Measurements from ENCODE around the gene GPR162. TPM values are rescaled to one million over a fixed set of nuclear protein-coding genes. Genes with fewer than 3 reads are reported as not detected.
A peak's percentile ranks its signal among the peaks of the same experiment; 100 is the strongest.

Gene GPR162
- total RNA-seq, 1 donor from 2014 or later = 0.29 TPM

DNA sequence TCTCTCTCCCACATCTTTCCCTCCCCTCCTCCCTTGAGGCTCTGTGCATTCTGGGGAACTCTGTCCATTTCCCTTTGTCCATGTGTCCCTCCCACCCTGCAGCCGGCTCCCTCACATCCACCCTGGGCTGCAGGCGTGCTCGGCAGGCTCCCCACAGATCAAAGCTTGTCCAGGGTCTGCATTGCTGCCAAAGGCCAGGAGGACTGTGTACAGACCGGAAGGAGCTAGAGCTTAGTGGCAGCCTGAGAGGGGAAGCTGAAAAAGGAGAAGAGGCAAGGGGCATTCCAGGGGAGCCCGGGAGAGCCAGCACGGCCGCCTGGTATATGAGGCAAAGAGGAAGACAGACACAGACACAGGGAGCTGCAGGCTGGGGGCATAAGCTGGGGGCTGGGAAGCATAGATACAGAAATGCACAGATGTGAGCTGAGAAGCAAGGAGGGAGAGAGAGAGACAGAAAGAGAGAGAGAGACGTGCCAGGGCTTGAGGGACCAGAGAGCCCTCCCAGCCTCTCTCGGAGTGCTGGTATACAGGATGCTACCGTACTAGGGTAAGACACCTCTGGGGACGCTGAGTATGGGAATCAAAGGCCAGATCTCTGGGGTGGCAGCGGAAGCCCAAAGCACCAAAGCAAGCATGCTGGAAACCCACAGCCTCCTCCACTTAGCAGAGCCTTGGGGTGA, 29.0 kb upstream of the GPR162 start:
- intact Hi-C loops (cut with micrococcal nuclease) = loop anchor here (1.0 to 10.0 kb wide), 4 partner anchors 33 to 298 kb away; partner anchors contain the start of genes COPS7A, MRPL51, NCAPD2 and TPI1
- DNase-seq (ENCODE audit: low spot score) = peak; percentile 40
- Mint-ChIP-seq H3K4me3 (peak overlapping the region; percentile 94), H3K36me3 (ENCODE audit: low read depth) (peaks cover 45% of the 10 kb centered on the region), H3K9me3 (no peaks in the 10 kb centered on the region), H3K27ac (peak overlapping the region; percentile 87), H3K27me3 (ENCODE audit: insufficient read depth) (no peaks in the 10 kb centered on the region), H3K4me1 (ENCODE audit: low read depth) (peaks cover 65% of the 10 kb centered on the region)

DNA sequence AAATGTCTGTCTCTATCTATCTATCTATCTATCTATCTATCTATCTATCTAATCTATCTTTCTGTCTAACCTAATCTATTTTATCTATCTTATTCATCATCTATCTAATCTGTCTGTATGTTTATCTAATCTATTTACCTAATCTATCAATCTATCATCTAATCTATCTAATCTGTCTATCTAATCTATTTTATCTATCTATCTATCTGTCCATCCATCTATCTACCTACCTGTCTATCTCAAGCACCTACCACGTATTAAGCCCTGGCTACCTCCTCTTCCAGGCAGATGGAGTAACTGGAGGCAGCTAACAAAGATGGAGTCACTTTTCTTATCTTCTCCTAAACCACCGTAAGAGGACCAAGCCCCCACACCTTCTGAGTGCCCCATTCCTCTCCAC, 26.5 kb upstream of the GPR162 start:
- H3K9me3 Mint-ChIP-seq = no peaks in the 10 kb centered on the region
- no peak for DNase-seq (ENCODE audit: low spot score)
- intact Hi-C loops (cut with micrococcal nuclease) = loop anchor here (10.0 kb wide), 1 partner anchor 300 kb away; the partner anchor contains the start of genes MRPL51 and NCAPD2
- no peak overlapping the region for H3K27ac Mint-ChIP-seq
- no peak overlapping the region for H3K4me3 Mint-ChIP-seq
- H3K36me3 Mint-ChIP-seq (ENCODE audit: low read depth) = peaks cover 58% of the 10 kb centered on the region
- H3K27me3 Mint-ChIP-seq (ENCODE audit: insufficient read depth) = no peaks in the 10 kb centered on the region
- peaks cover 64% of the 10 kb centered on the region for H3K4me1 Mint-ChIP-seq (ENCODE audit: low read depth)

DNA sequence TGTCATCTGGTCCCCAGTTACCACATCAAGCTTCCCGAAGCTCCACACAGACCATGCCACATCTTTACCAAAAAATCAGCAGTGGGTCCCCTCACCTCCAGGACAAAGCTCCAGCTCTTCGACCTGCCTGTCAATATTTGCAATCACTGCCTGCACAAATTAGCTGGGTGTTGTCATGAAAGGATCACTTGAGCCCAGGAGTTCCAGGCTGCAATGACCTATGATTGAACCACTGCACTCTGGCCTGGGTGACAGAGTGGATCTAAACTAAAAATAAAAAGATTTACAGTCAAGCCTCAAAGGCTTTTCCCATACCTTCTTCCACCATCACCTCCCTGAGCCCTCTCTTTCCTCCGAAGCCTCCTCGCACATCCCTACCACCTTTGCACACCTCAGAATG, 25.0 kb upstream of the GPR162 start:
- Mint-ChIP-seq H3K27ac (no peak overlapping the region), H3K36me3 (ENCODE audit: low read depth) (peaks cover 55% of the 10 kb centered on the region), H3K9me3 (no peaks in the 10 kb centered on the region), H3K27me3 (ENCODE audit: insufficient read depth) (no peaks in the 10 kb centered on the region), H3K4me3 (no peak overlapping the region), H3K4me1 (ENCODE audit: low read depth) (peaks cover 59% of the 10 kb centered on the region)
- DNase-seq (ENCODE audit: low spot score) = no peak
- intact Hi-C loops (cut with micrococcal nuclease) = loop anchor here (10.0 kb wide), 1 partner anchor 302 kb away; the partner anchor contains the start of genes MRPL51 and NCAPD2

DNA sequence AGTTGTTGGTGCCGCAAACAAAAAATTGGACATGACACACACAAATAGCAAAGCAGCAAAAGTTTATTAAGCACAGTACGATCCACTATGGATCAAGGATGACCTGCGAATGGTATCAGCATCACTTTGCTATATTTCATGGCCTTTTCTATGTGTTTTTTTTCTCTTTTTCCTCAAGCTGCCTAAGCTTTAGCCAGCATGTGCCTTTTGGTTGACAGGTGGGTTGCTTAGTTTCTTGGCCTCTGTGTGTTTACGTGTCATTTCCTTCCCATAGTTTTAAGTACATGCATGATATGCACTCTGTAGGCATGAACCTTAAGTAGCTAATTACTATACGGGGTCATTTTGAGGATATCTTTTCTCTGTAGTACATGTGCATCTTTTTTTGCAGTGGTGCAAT, 22.5 kb upstream of the GPR162 start:
- no peak overlapping the region for H3K27ac Mint-ChIP-seq
- no peaks in the 10 kb centered on the region for H3K27me3 Mint-ChIP-seq (ENCODE audit: insufficient read depth)
- H3K36me3 Mint-ChIP-seq (ENCODE audit: low read depth) = peaks cover 51% of the 10 kb centered on the region
- H3K9me3 Mint-ChIP-seq = no peaks in the 10 kb centered on the region
- intact Hi-C loops (cut with micrococcal nuclease) = loop anchor here (10.0 kb wide), 1 partner anchor 304 kb away; the partner anchor contains the start of genes MRPL51 and NCAPD2
- peaks cover 36% of the 10 kb centered on the region for H3K4me1 Mint-ChIP-seq (ENCODE audit: low read depth)
- no peak for DNase-seq (ENCODE audit: low spot score)
- no peak overlapping the region for H3K4me3 Mint-ChIP-seq

DNA sequence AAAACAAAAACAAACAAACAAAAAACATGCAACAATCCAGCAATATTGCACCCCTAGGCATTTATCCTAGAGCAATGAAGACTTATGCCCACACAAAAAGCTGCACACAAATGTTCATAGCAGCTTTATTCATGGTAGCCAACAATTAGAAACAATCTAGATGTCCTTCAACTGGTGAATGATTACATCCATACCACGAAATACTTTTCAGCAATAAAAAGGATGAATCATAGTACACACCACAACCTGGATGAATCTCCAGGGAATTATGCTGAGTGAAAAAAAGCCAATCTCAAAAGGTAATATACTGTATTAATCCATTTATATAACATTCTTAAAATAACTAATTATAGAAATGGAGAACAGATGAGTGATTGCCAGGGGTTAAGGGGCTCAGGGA, 14.5 kb upstream of the GPR162 start:
- Mint-ChIP-seq H3K27ac (no peak overlapping the region), H3K36me3 (ENCODE audit: low read depth) (peaks cover 34% of the 10 kb centered on the region), H3K27me3 (ENCODE audit: insufficient read depth) (no peaks in the 10 kb centered on the region), H3K4me1 (ENCODE audit: low read depth) (peaks cover 26% of the 10 kb centered on the region), H3K9me3 (no peaks in the 10 kb centered on the region), H3K4me3 (no peak overlapping the region)
- no peak for DNase-seq (ENCODE audit: low spot score)
- intact Hi-C loops (cut with micrococcal nuclease) = no loop called here

DNA sequence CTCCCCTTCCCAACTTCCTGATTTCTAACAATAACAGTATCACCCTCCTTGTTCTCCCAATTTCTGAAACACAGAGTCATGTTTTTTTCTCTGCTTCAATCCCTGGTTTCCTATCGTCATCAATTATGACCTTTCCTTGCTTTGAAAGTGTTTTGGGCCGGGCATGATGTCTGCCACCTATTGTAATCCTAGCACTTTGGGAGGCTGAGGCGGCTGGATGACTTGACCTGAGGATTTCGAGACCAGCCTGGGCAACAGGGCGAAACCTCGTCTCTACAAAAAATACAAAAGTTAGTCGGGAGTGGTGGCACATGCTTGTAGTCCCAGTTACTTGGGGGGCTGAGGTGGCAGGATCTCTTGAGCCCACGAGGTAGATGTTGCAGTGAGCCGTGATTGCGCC, 12.6 kb upstream of the GPR162 start:
- Mint-ChIP-seq H3K27me3 (ENCODE audit: insufficient read depth) (no peaks in the 10 kb centered on the region), H3K27ac (no peak overlapping the region), H3K4me1 (ENCODE audit: low read depth) (peaks cover 26% of the 10 kb centered on the region), H3K4me3 (no peak overlapping the region), H3K9me3 (no peaks in the 10 kb centered on the region), H3K36me3 (ENCODE audit: low read depth) (peaks cover 36% of the 10 kb centered on the region)
- DNase-seq (ENCODE audit: low spot score) = no peak
- intact Hi-C loops (cut with micrococcal nuclease) = no loop called here

DNA sequence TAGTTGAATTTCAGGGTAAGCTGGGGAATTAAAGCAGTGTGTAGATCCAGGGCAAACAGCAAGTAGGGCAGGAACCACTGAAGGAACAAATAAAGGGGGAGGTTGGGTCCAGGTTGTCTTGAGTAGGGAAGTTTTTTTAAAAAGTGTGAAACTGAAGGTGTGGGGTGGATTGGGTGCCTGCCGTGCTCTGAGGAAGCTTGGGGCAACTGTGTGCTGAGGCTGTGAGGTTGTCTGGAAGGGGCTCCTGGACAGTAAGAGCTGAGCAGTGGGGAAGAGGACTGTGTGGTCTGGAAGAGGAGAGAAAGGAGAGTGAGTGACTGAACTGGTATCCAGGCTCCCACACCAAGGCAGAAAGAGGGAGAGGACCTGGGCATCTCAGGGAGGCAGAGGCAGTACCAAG, 10.9 kb upstream of the GPR162 start:
- intact Hi-C loops (cut with micrococcal nuclease) = no loop called here
- Mint-ChIP-seq H3K9me3 (no peaks in the 10 kb centered on the region), H3K4me3 (no peak overlapping the region), H3K4me1 (ENCODE audit: low read depth) (peaks cover 26% of the 10 kb centered on the region), H3K36me3 (ENCODE audit: low read depth) (peaks cover 44% of the 10 kb centered on the region), H3K27ac (peak overlapping the region; percentile 70), H3K27me3 (ENCODE audit: insufficient read depth) (no peaks in the 10 kb centered on the region)
- no peak for DNase-seq (ENCODE audit: low spot score)

DNA sequence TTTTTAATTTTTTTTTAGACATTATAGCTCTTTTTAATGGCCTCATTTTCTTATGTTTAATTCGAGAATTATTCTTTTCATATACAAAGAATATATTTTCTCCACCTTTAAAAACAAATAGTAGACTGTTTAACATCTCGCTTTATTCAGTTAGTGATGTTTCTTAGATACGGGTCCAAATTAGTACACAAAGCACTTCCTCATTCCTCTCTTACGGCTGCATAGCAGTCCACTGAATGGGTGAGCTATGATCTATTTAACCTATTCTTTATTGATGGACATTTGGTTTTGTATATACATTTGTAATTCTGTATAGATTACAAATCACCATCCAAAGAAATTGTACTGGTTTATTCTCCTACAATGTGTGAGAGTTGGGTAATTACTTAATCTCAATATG, 8.3 kb upstream of the GPR162 start:
- Mint-ChIP-seq H3K27ac (no peak overlapping the region), H3K4me3 (no peak overlapping the region), H3K27me3 (ENCODE audit: insufficient read depth) (no peaks in the 10 kb centered on the region), H3K4me1 (ENCODE audit: low read depth) (peaks cover 26% of the 10 kb centered on the region), H3K9me3 (no peaks in the 10 kb centered on the region), H3K36me3 (ENCODE audit: low read depth) (peaks cover 59% of the 10 kb centered on the region)
- no peak for DNase-seq (ENCODE audit: low spot score)
- intact Hi-C loops (cut with micrococcal nuclease) = no loop called here

DNA sequence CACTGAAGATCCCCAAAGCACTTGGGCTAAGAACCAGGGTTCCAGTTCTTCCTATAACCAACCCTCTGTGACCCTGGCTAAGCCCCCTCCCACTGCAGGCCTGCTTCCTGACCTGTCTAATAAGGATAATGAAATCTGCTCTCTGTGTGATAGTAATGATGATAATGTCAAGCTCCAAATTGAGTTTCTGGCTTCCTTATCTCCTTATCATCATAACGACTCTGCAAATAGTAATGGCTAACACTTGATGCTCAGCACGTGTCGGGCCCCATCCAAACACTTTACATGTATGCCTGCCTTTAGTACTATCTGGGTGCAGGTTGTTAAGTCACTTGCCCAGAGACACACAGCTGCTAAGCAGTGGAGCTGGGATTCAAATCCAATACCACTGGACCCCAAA, 5.0 kb upstream of the GPR162 start:
- Mint-ChIP-seq H3K27ac (no peak overlapping the region), H3K9me3 (no peaks in the 10 kb centered on the region), H3K4me3 (no peak overlapping the region), H3K27me3 (ENCODE audit: insufficient read depth) (peaks cover 2% of the 10 kb centered on the region), H3K36me3 (ENCODE audit: low read depth) (peaks cover 58% of the 10 kb centered on the region), H3K4me1 (ENCODE audit: low read depth) (peaks cover 11% of the 10 kb centered on the region)
- intact Hi-C loops (cut with micrococcal nuclease) = no loop called here
- no peak for DNase-seq (ENCODE audit: low spot score)

DNA sequence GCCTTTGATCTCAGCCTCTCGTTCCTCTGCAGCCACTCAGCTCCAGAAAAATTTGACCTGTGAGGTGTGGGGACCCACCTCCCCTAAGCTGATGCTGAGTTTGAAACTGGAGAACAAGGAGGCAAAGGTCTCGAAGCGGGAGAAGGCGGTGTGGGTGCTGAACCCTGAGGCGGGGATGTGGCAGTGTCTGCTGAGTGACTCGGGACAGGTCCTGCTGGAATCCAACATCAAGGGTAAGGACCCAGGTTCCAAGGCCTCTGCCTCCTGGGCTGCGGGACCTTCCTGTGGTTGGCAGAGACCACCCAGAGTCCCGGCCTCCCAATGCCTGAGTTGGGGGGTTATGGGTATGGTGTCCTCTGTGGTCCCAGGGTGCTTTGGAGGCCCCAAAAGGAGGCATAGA, 4.5 kb upstream of the GPR162 start:
- Mint-ChIP-seq H3K36me3 (ENCODE audit: low read depth) (peaks cover 58% of the 10 kb centered on the region), H3K4me1 (ENCODE audit: low read depth) (peaks cover 11% of the 10 kb centered on the region), H3K9me3 (no peaks in the 10 kb centered on the region), H3K27ac (no peak overlapping the region), H3K27me3 (ENCODE audit: insufficient read depth) (peaks cover 2% of the 10 kb centered on the region), H3K4me3 (no peak overlapping the region)
- no peak for DNase-seq (ENCODE audit: low spot score)
- intact Hi-C loops (cut with micrococcal nuclease) = no loop called here

DNA sequence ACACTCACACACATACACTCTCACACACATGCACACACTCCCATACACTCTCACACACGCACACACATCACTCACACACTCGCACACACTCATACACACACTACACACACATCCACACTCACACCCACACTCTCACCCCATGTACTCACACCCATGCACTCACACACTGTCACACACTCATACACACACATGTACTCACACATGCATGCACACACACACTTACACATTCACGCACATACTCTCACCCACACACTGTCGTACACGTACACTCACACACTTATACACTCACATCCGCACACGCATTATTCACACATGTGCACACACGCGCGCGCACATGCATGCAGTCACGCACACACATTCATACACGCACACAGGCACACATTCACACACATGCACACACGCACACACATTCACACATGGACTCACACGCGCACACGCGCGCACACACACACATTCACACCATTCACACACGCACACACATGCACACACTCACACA, 3.9 kb upstream of the GPR162 start:
- Mint-ChIP-seq H3K36me3 (ENCODE audit: low read depth) (peaks cover 58% of the 10 kb centered on the region), H3K4me3 (no peak overlapping the region), H3K4me1 (ENCODE audit: low read depth) (peaks cover 12% of the 10 kb centered on the region), H3K27me3 (ENCODE audit: insufficient read depth) (peaks cover 6% of the 10 kb centered on the region), H3K9me3 (no peaks in the 10 kb centered on the region), H3K27ac (peak overlapping the region; percentile 45)
- DNase-seq (ENCODE audit: low spot score) = no peak
- intact Hi-C loops (cut with micrococcal nuclease) = no loop called here

DNA sequence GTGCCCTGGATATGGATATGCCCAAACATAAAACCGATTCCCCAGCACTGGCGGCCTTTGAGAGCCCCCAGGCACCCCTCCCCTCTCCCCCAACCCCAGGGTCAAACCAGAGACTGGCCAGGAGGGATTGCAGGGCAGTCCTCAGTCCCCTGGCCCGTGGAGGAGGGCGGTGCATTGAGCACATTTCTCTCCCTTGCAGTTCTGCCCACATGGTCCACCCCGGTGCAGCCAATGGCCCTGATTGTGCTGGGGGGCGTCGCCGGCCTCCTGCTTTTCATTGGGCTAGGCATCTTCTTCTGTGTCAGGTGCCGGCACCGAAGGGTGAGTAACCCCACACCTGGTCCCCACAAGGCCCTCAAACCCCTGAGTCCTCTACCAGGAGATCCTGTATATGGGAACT, 3.4 kb upstream of the GPR162 start:
- intact Hi-C loops (cut with micrococcal nuclease) = no loop called here
- no peak for DNase-seq (ENCODE audit: low spot score)
- H3K4me1 Mint-ChIP-seq (ENCODE audit: low read depth) = peaks cover 17% of the 10 kb centered on the region
- peaks cover 8% of the 10 kb centered on the region for H3K27me3 Mint-ChIP-seq (ENCODE audit: insufficient read depth)
- H3K27ac Mint-ChIP-seq = no peak overlapping the region
- H3K9me3 Mint-ChIP-seq = no peaks in the 10 kb centered on the region
- H3K36me3 Mint-ChIP-seq (ENCODE audit: low read depth) = peaks cover 58% of the 10 kb centered on the region
- no peak overlapping the region for H3K4me3 Mint-ChIP-seq

DNA sequence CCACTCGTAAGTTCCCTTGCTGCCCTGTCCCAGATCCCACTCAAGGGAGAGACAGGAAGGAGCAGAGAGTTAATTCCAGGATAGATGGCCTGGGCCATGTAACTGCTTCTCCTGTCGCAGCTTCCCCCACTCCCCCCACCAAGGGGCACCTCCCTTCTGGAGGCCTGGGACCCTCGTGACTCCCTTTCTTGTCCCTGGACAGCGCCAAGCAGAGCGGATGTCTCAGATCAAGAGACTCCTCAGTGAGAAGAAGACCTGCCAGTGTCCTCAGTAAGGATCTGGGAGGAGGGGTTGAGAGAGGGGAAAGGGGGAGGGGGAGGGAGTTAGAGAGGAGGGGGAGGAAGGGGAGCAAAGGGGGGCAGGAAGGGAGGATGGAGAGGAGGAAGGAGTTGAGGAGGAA, 3.0 kb upstream of the GPR162 start:
- Mint-ChIP-seq H3K9me3 (no peaks in the 10 kb centered on the region), H3K4me1 (ENCODE audit: low read depth) (peaks cover 17% of the 10 kb centered on the region), H3K36me3 (ENCODE audit: low read depth) (peaks cover 53% of the 10 kb centered on the region), H3K27me3 (ENCODE audit: insufficient read depth) (peaks cover 8% of the 10 kb centered on the region), H3K27ac (no peak overlapping the region), H3K4me3 (no peak overlapping the region)
- intact Hi-C loops (cut with micrococcal nuclease) = no loop called here
- no peak for DNase-seq (ENCODE audit: low spot score)

Data from activated T-helper 1 cell treated with anti-CD3 and anti-CD28 coated beads, Interleukin-12 subunit alpha, Interleukin-12 subunit beta, Interleukin-2, Interleukin-4 antibody, amounts not matched to agents 30 ng/mL and 10 ng/mL and 1 ng/mL, durations not matched to agents 14 hours and 24 hours and 36 hours (primary cell).